GM12878 (cell line): Measurements from ENCODE around the gene ATF7. TPM values are rescaled to one million over a fixed set of nuclear protein-coding genes. Genes with fewer than 3 reads are reported as not detected.

Experiments
- ATAC-seq: fragments of 200-7000 bp; cut with Tn5 transposase; 3 replicates; pipeline ENCODE4 v1.9.1; 2020; ENCODE audit warnings: mild to moderate bottlenecking, moderate library complexity
- BruUV-seq: library from RNA; stranded (reverse); fragments of 400-500 nt; replicated peaks from 2 replicates; lab custom pipeline; 2021; lab: Mats Ljungman, UMichigan
- CTCF ChIA-PET: fragments of 300-600 bp; sonication (Branson Sonifier 250); formaldehyde crosslinking; extraction: SDS; loops from one replicate; lab custom pipeline; 2021; ENCODE audit warnings: inconsistent platforms; lab: Yijun Ruan, JAX
- POLR2A ChIA-PET: fragments of 350-600 bp; formaldehyde crosslinking; extraction: SDS; loops from one replicate; lab custom pipeline; 2021; ENCODE audit warnings: inconsistent platforms; lab: Charles Lee
- RAD21 ChIA-PET: fragments of 300-600 bp; sonication (Branson Sonifier 250); formaldehyde crosslinking; loops from one replicate; lab custom pipeline; 2023; ENCODE audit warnings: antibody characterized with exemption; ENCODE audit not compliant: unreplicated experiment; lab: Charles Lee
- SMC1A ChIA-PET: fragments of 300-600 bp; sonication (Branson Sonifier 250); formaldehyde crosslinking; loops from one replicate; lab custom pipeline; 2023; ENCODE audit not compliant: unreplicated experiment, uncharacterized antibody; lab: Charles Lee
- DNase-seq: peaks from one replicate; pipeline ENCODE4 v3.0.0-alpha.2; 2011; ENCODE audit warnings: low read depth, low spot score
- FAIRE-seq: peaks from 3 replicates; lab custom pipeline; 2011; peaks lifted over from hg19 to GRCh38; lab: Jason Lieb, UNC
- H2AFZ ChIP-seq: 2 replicates; pipeline ENCODE4 v1.6.0; 2011; ENCODE audit warnings: low read depth, low read length, control low read depth; ENCODE audit not compliant: control insufficient read depth
- H3K27ac ChIP-seq: 2 replicates; pipeline ENCODE4 v1.5.1; 2011; ENCODE audit warnings: control low read depth; ENCODE audit not compliant: control insufficient read depth, insufficient read depth
- H3K27me3 ChIP-seq, 2 experiments: replicated peaks in 1 of 2; 2 replicates each; pipeline versions ENCODE4 v1.6.0 to v1.6.1; 2011; ENCODE audit warnings: low read length in 1 of 2; ENCODE audit not compliant: control insufficient read depth in 2 of 2, insufficient read depth in 2 of 2
- H3K36me3 ChIP-seq, 2 experiments: 2 replicates each; pipeline ENCODE4 v1.5.1; 2011; ENCODE audit warnings: low read length in 1 of 2; ENCODE audit not compliant: control insufficient read depth in 2 of 2, insufficient read depth in 2 of 2
- H3K4me1 ChIP-seq: 2 replicates; pipeline ENCODE4 v1.6.1; 2011; ENCODE audit warnings: mild to moderate bottlenecking, low read length, moderate library complexity, mixed read lengths; ENCODE audit not compliant: control insufficient read depth, insufficient read depth
- H3K4me2 ChIP-seq: 2 replicates; pipeline ENCODE4 v1.6.0; 2011; ENCODE audit warnings: control low read depth; ENCODE audit not compliant: control insufficient read depth, insufficient read depth
- H3K4me3 ChIP-seq: fragments of 200-600 bp; sonication (generic); 2 replicates; pipeline ENCODE4 v1.5.1; 2016
- H3K79me2 ChIP-seq: 2 replicates; pipeline ENCODE4 v1.6.0; 2011; ENCODE audit warnings: low read length; ENCODE audit not compliant: control insufficient read depth, insufficient read depth
- H3K9ac ChIP-seq: 2 replicates; pipeline ENCODE4 v1.8.0; 2011; ENCODE audit warnings: low read length, control low read depth, mixed read lengths; ENCODE audit not compliant: control insufficient read depth, insufficient read depth
- H3K9me3 ChIP-seq: replicated peaks from 3 replicates; pipeline ENCODE4 v1.5.1; 2011; ENCODE audit warnings: mild to moderate bottlenecking, low read length; ENCODE audit not compliant: control insufficient read depth, insufficient read depth
- H4K20me1 ChIP-seq: 2 replicates; pipeline ENCODE4 v1.6.0; 2011; ENCODE audit not compliant: control insufficient read depth, insufficient read depth
- ASH2L ChIP-seq: fragments of 300-600, 200-600 bp; sonication (generic); IDR thresholded peaks from 2 replicates; pipeline ENCODE4 v1.6.1; 2017; ENCODE audit warnings: low read depth, mild to moderate bottlenecking, borderline replicate concordance
- IKZF2 ChIP-seq, 2 experiments: fragments of 450-650 bp; IDR thresholded peaks; 2 replicates each; pipeline ENCODE4 v1.6.1; 2017; ENCODE audit warnings: mild to moderate bottlenecking in 2 of 2, moderate library complexity in 2 of 2
- MYC ChIP-seq: IDR thresholded peaks from 2 replicates; pipeline ENCODE4 v1.6.1; 2011; ENCODE audit warnings: mild to moderate bottlenecking, low read length, moderate library complexity, inconsistent platforms; ENCODE audit not compliant: insufficient read depth, insufficient replicate concordance, insufficient read length, severe bottlenecking
- RCOR1 ChIP-seq: conservative IDR thresholded peaks from 2 replicates; pipeline ENCODE4 v1.6.1; 2012; ENCODE audit warnings: low read depth, low read length, improper control_type of control experiment
- ZNF622 ChIP-seq: fragments of 450-650 bp; IDR thresholded peaks from 2 replicates; pipeline ENCODE4 v1.6.1; 2017; ENCODE audit warnings: mild to moderate bottlenecking, inconsistent platforms
- WGBS: methylation state at CpG from one replicate; pipeline ENCODE4 v1.1.6; 2016; ENCODE audit warnings: low lambda C conversion rate; ENCODE audit not compliant: insufficient replicate concordance, insufficient coverage; ENCODE audit errors: missing lambda C conversion rate; 5-methylcytosine and 5-hydroxymethylcytosine counted together
- in situ Hi-C: fragments of 300-500 bp; cut with MboI; formaldehyde crosslinking; loops from 9 replicates; pipeline ENCODE4 v1.14.3; 2018; ENCODE audit warnings: mixed read lengths
- intact Hi-C: fragments of 100-400 bp; cut with micrococcal nuclease; formaldehyde crosslinking; loops from one replicate; pipeline ENCODE4 v1.14.2; 2022; ENCODE audit not compliant: unreplicated experiment
- polyA plus RNA-seq, 11 experiments: library from polyadenylated mRNA; depleted of rRNA in 4 of 11; unstranded in 6 of 11; stranded (reverse) in 5 of 11; fragments of >200 nt; fragmentation: Nextera tagmentation in 4 of 11; fragmentation: Illumina TruSeq in 1 of 11; extraction: Ambion mirVana in 4 of 11; extraction: Trizol in 1 of 11; gene quantifications; 1 replicate in 1 of 11; 2 replicates in 10 of 11; pipeline versions ENCODE4 v1.2.1 to v1.2.3, GENCODE V29; 2011 to 2016; ENCODE audit warnings: inconsistent platforms in 2 of 11, missing spikeins in 2 of 11, low read depth in 1 of 11
- total RNA-seq, 4 experiments: library from RNA; depleted of rRNA in 3 of 4; stranded (reverse); fragments of >200 nt in 3 of 4; fragmentation: Illumina TruSeq in 1 of 4; extraction: Trizol in 1 of 4; gene quantifications; 2 replicates each; pipeline versions ENCODE4 v1.2.1 to v1.2.3, GENCODE V29; 2013 to 2021
- TF ChIP-seq, protein P1 (sequence below), 3 experiments: IDR thresholded peaks in 2 of 3; conservative IDR thresholded peaks in 1 of 3; 2 replicates each; pipeline ENCODE4 v1.5.1; 2011; ENCODE audit warnings: low read depth in 3 of 3, low read length in 3 of 3, mild to moderate bottlenecking in 3 of 3, control low read depth in 2 of 3, moderate library complexity in 2 of 3, inconsistent platforms in 1 of 3, mixed read lengths in 1 of 3; ENCODE audit not compliant: control insufficient read depth in 2 of 3, insufficient read depth in 1 of 3; ENCODE audit errors: extremely low read depth in 1 of 3
- TF ChIP-seq, protein P2 (sequence below): fragments of 450-650 bp; IDR thresholded peaks from 2 replicates; pipeline ENCODE4 v1.6.1; 2017; ENCODE audit warnings: antibody characterized with exemption, mild to moderate bottlenecking, moderate library complexity
- TF ChIP-seq, protein P3 (sequence below): fragments of 450-650 bp; IDR thresholded peaks from 2 replicates; pipeline ENCODE4 v1.6.1; 2017; ENCODE audit warnings: mild to moderate bottlenecking

ATF7 gene
- total and polyA plus RNA-seq, 10 of the 15 experiments (the other 5 are each of a cell fraction or from before 2014, with no cell fraction given), result 9.1 to 30.7 (median 21.8) TPM

DNA sequence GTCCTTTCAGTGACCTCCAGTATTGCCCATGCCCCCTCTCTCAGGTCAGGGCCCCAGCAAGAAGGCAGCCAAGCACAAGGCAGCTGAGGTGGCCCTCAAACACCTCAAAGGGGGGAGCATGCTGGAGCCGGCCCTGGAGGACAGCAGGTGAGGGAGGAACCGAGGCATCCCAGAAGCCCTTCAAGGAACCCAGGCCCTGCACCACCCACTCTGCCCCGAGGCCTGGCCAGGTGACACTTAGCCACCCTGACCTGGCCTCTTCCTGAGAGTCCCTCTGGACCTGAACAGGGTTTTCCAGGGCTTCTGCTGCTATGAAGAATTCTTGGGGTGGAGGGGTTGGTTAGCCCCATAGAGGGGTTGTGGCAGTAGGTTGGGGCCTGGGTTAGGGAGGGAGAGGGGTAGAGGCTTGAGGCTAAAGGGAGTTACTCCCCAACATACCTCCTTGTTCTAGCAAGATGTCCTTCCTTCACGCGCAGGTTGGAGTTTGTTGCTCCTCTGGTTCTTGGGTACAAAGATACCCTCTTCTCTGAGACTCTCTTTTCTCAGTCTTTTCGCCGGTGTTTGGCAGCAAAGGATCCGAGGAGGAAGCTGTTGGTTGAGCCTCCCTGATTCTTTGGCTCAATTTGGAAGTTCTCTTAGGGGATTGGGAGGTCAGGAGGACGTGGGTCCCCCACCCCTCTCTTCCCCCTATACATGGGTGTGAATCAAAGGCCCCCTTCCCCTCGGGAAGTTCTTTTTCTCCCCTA is 123.0 kb downstream of the ATF7 start (continued):
- TF ChIP-seq, protein P1, sequence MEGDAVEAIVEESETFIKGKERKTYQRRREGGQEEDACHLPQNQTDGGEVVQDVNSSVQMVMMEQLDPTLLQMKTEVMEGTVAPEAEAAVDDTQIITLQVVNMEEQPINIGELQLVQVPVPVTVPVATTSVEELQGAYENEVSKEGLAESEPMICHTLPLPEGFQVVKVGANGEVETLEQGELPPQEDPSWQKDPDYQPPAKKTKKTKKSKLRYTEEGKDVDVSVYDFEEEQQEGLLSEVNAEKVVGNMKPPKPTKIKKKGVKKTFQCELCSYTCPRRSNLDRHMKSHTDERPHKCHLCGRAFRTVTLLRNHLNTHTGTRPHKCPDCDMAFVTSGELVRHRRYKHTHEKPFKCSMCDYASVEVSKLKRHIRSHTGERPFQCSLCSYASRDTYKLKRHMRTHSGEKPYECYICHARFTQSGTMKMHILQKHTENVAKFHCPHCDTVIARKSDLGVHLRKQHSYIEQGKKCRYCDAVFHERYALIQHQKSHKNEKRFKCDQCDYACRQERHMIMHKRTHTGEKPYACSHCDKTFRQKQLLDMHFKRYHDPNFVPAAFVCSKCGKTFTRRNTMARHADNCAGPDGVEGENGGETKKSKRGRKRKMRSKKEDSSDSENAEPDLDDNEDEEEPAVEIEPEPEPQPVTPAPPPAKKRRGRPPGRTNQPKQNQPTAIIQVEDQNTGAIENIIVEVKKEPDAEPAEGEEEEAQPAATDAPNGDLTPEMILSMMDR (IDR thresholded peaks at IDR 0.05 in 2 of 3, conservative IDR thresholded peaks at IDR 0.05 in 1 of 3; ENCODE audit: control insufficient read depth in 2 of 3, extremely low read depth in 1 of 3, insufficient read depth in 1 of 3, low read depth in 3 of 3, low read length in 3 of 3), result no peak
- TF ChIP-seq RCOR1, result no peak
- TF ChIP-seq, protein P2, sequence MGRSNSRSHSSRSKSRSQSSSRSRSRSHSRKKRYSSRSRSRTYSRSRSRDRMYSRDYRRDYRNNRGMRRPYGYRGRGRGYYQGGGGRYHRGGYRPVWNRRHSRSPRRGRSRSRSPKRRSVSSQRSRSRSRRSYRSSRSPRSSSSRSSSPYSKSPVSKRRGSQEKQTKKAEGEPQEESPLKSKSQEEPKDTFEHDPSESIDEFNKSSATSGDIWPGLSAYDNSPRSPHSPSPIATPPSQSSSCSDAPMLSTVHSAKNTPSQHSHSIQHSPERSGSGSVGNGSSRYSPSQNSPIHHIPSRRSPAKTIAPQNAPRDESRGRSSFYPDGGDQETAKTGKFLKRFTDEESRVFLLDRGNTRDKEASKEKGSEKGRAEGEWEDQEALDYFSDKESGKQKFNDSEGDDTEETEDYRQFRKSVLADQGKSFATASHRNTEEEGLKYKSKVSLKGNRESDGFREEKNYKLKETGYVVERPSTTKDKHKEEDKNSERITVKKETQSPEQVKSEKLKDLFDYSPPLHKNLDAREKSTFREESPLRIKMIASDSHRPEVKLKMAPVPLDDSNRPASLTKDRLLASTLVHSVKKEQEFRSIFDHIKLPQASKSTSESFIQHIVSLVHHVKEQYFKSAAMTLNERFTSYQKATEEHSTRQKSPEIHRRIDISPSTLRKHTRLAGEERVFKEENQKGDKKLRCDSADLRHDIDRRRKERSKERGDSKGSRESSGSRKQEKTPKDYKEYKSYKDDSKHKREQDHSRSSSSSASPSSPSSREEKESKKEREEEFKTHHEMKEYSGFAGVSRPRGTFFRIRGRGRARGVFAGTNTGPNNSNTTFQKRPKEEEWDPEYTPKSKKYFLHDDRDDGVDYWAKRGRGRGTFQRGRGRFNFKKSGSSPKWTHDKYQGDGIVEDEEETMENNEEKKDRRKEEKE, result no peak

DNA sequence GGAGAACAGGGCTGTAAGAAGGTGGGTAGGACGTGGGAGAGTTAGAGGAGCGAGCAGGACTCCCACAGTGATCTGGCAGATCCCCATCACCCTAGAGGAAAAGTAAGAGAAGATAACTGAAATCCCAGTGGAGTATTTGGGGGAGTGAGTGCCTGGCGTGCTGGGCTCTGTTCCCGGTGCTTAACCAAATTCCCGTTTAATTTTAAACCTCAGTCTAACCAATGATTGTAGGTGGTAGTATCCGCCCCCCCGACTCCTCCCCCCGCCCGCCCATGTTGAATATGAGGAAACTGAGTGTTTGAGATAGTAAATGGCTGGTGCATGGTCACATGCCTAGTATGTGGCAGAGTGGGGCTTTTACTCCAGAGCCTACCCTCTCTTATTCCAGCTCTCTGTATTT is 123.9 kb downstream of the ATF7 start:
- POLR2A ChIA-PET, result interaction anchor here (0.6 to 1.9 kb wide), 2 partner anchors 13 to 68 kb away, joined by 4 to 5 read pairs; no protein-coding TSS in a partner anchor
- in situ Hi-C loops, result no loop called here
- no peak for DNase-seq
- Histone ChIP-seq H3K9ac (peak overlapping the region; percentile 91), H3K4me3 (peak overlapping the region; percentile 67), H4K20me1 (no peaks in the 10 kb centered on the region), H3K4me1 (peaks cover 13% of the 10 kb centered on the region), H3K36me3 (peaks cover 7 to 12% of the 10 kb centered on the region in 2 experiments; a peak in 2 of 4 replicates), H3K4me2 (peak overlapping the region; percentile 100), H3K79me2 (peaks cover 11% of the 10 kb centered on the region), H2AFZ (no peak overlapping the region), H3K27me3 (no peaks in the 10 kb centered on the region), H3K9me3 (no peaks in the 10 kb centered on the region), H3K27ac (no peak overlapping the region)
- SMC1A ChIA-PET, result interaction anchor here (1.1 kb wide), 1 partner anchor 150 kb away, joined by 4 read pairs; no protein-coding TSS in a partner anchor
- no peak for ATAC-seq
- BruUV-seq, result no TSS peak
- intact Hi-C loops, result loop anchor here (5.0 kb wide), 1 partner anchor 50 kb away; the partner anchor contains the start of gene PCBP2
- FAIRE-seq, result no peak
- RAD21 ChIA-PET, result interaction anchor here (2.3 kb wide), 1 partner anchor 178 kb away, joined by 13 read pairs; no protein-coding TSS in a partner anchor
- TF ChIP-seq IKZF2 (IDR thresholded peaks at IDR 0.05) (no peak), MYC (no peak), ZNF622 (no peak), ASH2L (no peak)
- TF ChIP-seq, protein P3, sequence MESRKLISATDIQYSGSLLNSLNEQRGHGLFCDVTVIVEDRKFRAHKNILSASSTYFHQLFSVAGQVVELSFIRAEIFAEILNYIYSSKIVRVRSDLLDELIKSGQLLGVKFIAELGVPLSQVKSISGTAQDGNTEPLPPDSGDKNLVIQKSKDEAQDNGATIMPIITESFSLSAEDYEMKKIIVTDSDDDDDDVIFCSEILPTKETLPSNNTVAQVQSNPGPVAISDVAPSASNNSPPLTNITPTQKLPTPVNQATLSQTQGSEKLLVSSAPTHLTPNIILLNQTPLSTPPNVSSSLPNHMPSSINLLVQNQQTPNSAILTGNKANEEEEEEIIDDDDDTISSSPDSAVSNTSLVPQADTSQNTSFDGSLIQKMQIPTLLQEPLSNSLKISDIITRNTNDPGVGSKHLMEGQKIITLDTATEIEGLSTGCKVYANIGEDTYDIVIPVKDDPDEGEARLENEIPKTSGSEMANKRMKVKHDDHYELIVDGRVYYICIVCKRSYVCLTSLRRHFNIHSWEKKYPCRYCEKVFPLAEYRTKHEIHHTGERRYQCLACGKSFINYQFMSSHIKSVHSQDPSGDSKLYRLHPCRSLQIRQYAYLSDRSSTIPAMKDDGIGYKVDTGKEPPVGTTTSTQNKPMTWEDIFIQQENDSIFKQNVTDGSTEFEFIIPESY, result no peak
- WGBS, result 69% methylated on average over 9 of the region's 9 CpGs
- CTCF ChIA-PET, result interaction anchor here (0.7 to 1.1 kb wide), 3 partner anchors 9 to 181 kb away, joined by 3 to 4 read pairs (median 3); partner anchors contain the start of gene AAAS
